IMR-90 (cell line): ENCODE results near the gene VPS54. TPM values are rescaled to one million over a fixed set of nuclear protein-coding genes. Genes with fewer than 3 reads are reported as not detected.

Experiments
- ATAC-seq: fragments of 200-7000 bp; cut with Tn5 transposase; 2 replicates; pipeline ENCODE4 v1.9.1; 2020; ENCODE audit warnings: low read depth, mild to moderate bottlenecking, moderate library complexity
- BruUV-seq: library from RNA; stranded (reverse); fragments of 400-500 nt; replicated peaks from 2 replicates; lab custom pipeline; 2021; lab: Mats Ljungman, UMichigan
- CTCF ChIA-PET: fragments of 300-600 bp; formaldehyde crosslinking; extraction: SDS; loops from one replicate; lab custom pipeline; 2021; ENCODE audit warnings: antibody characterized with exemption; lab: Yijun Ruan, JAX
- POLR2A ChIA-PET: fragments of 300-600 bp; sonication (Branson Sonifier 250); formaldehyde crosslinking; loops from one replicate; lab custom pipeline; 2022; ENCODE audit warnings: antibody characterized with exemption; ENCODE audit not compliant: unreplicated experiment; lab: Charles Lee
- DNase-seq: peaks from one replicate; pipeline ENCODE4 v3.0.0; 2013
- H2AFZ ChIP-seq: replicated peaks from 2 replicates; pipeline ENCODE3; 2013; ENCODE audit warnings: low read length, mild to moderate bottlenecking; ENCODE audit not compliant: poor library complexity
- H2AK5ac ChIP-seq: 2 replicates; pipeline ENCODE4 v1.6.1; 2013; ENCODE audit warnings: low read depth, low read length, inconsistent platforms
- H2AK9ac ChIP-seq: replicated peaks from 2 replicates; pipeline ENCODE3; 2013; ENCODE audit warnings: mild to moderate bottlenecking, low read depth, low read length, moderate library complexity; ENCODE audit not compliant: poor library complexity
- H2BK120ac ChIP-seq: 2 replicates; pipeline ENCODE4 v1.6.1; 2013; ENCODE audit warnings: low read depth, low read length, inconsistent platforms
- H2BK15ac ChIP-seq: 3 replicates; pipeline ENCODE4 v1.6.1; 2013; ENCODE audit warnings: low read depth, low read length, inconsistent platforms
- H2BK20ac ChIP-seq: 2 replicates; pipeline ENCODE4 v1.6.1; 2013; ENCODE audit warnings: low read depth, mild to moderate bottlenecking, inconsistent platforms, low read length, moderate library complexity
- H2BK5ac ChIP-seq: 2 replicates; pipeline ENCODE4 v1.6.1; 2013; ENCODE audit warnings: mild to moderate bottlenecking, low read depth, low read length, inconsistent platforms; ENCODE audit not compliant: poor library complexity, severe bottlenecking
- H3K14ac ChIP-seq: replicated peaks from 2 replicates; pipeline ENCODE4 v1.6.1; 2013; ENCODE audit warnings: low read depth, low read length, inconsistent platforms
- H3K18ac ChIP-seq: 2 replicates; pipeline ENCODE4 v1.6.1; 2013; ENCODE audit warnings: low read depth, low read length, control low read depth
- H3K23ac ChIP-seq: 2 replicates; pipeline ENCODE4 v1.6.1; 2013; ENCODE audit warnings: low read depth, low read length, inconsistent platforms
- H3K27ac ChIP-seq: 2 replicates; pipeline ENCODE4 v1.5.1; 2013; ENCODE audit warnings: mild to moderate bottlenecking, control low read depth, low read length; ENCODE audit not compliant: insufficient read depth
- H3K27me3 ChIP-seq: 2 replicates; pipeline ENCODE4 v1.6.1; 2013; ENCODE audit warnings: low read length; ENCODE audit not compliant: control insufficient read depth, insufficient read depth
- H3K36me3 ChIP-seq: 2 replicates; pipeline ENCODE4 v1.6.1; 2013; ENCODE audit warnings: low read length, mixed read lengths; ENCODE audit not compliant: control insufficient read depth, insufficient read depth
- H3K4ac ChIP-seq: 2 replicates; pipeline ENCODE4 v1.6.1; 2013; ENCODE audit warnings: low read depth, low read length, inconsistent platforms
- H3K4me1 ChIP-seq: 2 replicates; pipeline ENCODE4 v1.6.1; 2013; ENCODE audit warnings: low read length, mixed read lengths; ENCODE audit not compliant: control insufficient read depth, insufficient read depth
- H3K4me2 ChIP-seq: 2 replicates; pipeline ENCODE4 v1.6.1; 2013; ENCODE audit warnings: low read depth, mild to moderate bottlenecking, control low read depth, low read length, moderate library complexity
- H3K4me3 ChIP-seq: 2 replicates; pipeline ENCODE4 v1.5.1; 2013; ENCODE audit warnings: low read depth, mild to moderate bottlenecking, control low read depth, low read length, moderate library complexity; ENCODE audit not compliant: insufficient read depth
- H3K56ac ChIP-seq: 2 replicates; pipeline ENCODE4 v1.6.1; 2013; ENCODE audit warnings: low read length, inconsistent platforms; ENCODE audit not compliant: insufficient read depth; ENCODE audit errors: extremely low read depth
- H3K79me1 ChIP-seq, 2 experiments: 2 replicates each; pipeline ENCODE4 v1.6.1; 2013; ENCODE audit warnings: low read length in 2 of 2, inconsistent platforms in 1 of 2, low read depth in 1 of 2
- H3K9ac ChIP-seq: 2 replicates; pipeline ENCODE4 v1.6.1; 2013; ENCODE audit warnings: low read depth, low read length, control low read depth
- H3K9me1 ChIP-seq: 2 replicates; pipeline ENCODE4 v1.6.1; 2013; ENCODE audit warnings: low read length, inconsistent platforms; ENCODE audit not compliant: insufficient read depth
- H3K9me3 ChIP-seq: 2 replicates; pipeline ENCODE4 v1.6.1; 2013; ENCODE audit warnings: low read length; ENCODE audit not compliant: control insufficient read depth, insufficient read depth
- H4K20me1 ChIP-seq: 2 replicates; pipeline ENCODE4 v1.6.1; 2013; ENCODE audit warnings: low read length, inconsistent platforms; ENCODE audit not compliant: insufficient read depth
- H4K5ac ChIP-seq: 2 replicates; pipeline ENCODE4 v1.6.1; 2013; ENCODE audit warnings: mild to moderate bottlenecking, low read depth, low read length, control low read depth
- H4K8ac ChIP-seq, 2 experiments: 2 replicates each; pipeline ENCODE4 v1.6.1; 2013; ENCODE audit warnings: low read depth in 2 of 2, low read length in 2 of 2, control low read depth in 1 of 2, inconsistent platforms in 1 of 2
- H4K91ac ChIP-seq: 2 replicates; pipeline ENCODE4 v1.6.1; 2013; ENCODE audit warnings: low read depth, low read length, inconsistent platforms; ENCODE audit not compliant: insufficient read depth
- BHLHE40 ChIP-seq: fragments of 150-350 bp; IDR thresholded peaks from 2 replicates; pipeline ENCODE4 v1.6.1; 2016; ENCODE audit warnings: mild to moderate bottlenecking, low read depth, low read length
- CEBPB ChIP-seq: IDR thresholded peaks from 2 replicates; pipeline ENCODE4 v1.6.1; 2012; ENCODE audit warnings: low read depth, low read length, improper control_type of control experiment
- FOS ChIP-seq: fragments of 150-350 bp; IDR thresholded peaks from 2 replicates; pipeline ENCODE4 v1.6.1; 2016; ENCODE audit warnings: low read depth, low read length
- MAZ ChIP-seq: IDR thresholded peaks from 2 replicates; pipeline ENCODE4 v1.6.1; 2012; ENCODE audit warnings: low read depth, mild to moderate bottlenecking, low read length, improper control_type of control experiment, moderate library complexity, borderline replicate concordance
- NFE2L2 ChIP-seq: fragments of 150-350 bp; IDR thresholded peaks from 2 replicates; pipeline ENCODE4 v1.6.1; 2016; ENCODE audit warnings: low read depth, mild to moderate bottlenecking, low read length
- POLR2A ChIP-seq: IDR thresholded peaks from 2 replicates; pipeline ENCODE4 v1.6.1; 2012; ENCODE audit warnings: mild to moderate bottlenecking, low read depth, low read length
- RAD21 ChIP-seq: IDR thresholded peaks from 2 replicates; pipeline ENCODE4 v1.6.1; 2012; ENCODE audit warnings: low read length, improper control_type of control experiment
- RCOR1 ChIP-seq: IDR thresholded peaks from 2 replicates; pipeline ENCODE4 v1.6.1; 2012; ENCODE audit warnings: mild to moderate bottlenecking, low read length, improper control_type of control experiment; ENCODE audit not compliant: insufficient replicate concordance
- RFX5 ChIP-seq: IDR thresholded peaks from 2 replicates; pipeline ENCODE4 v1.8.0; 2012; ENCODE audit warnings: low read depth, mild to moderate bottlenecking, low read length, moderate library complexity
- USF2 ChIP-seq: fragments of 150-350 bp; IDR thresholded peaks from 2 replicates; pipeline ENCODE4 v1.6.1; 2017; ENCODE audit warnings: mild to moderate bottlenecking, antibody characterized with exemption, low read length, low read depth
- WGBS, 2 experiments: methylation state at CpG; one replicate each; pipeline versions ENCODE4 v1.1.5 to v1.1.7; 2013; ENCODE audit warnings: missing lambda C conversion rate in 2 of 2; ENCODE audit not compliant: insufficient read length in 1 of 2; ENCODE audit errors: extremely low coverage in 2 of 2; 5-methylcytosine and 5-hydroxymethylcytosine counted together
- dilution Hi-C: fragments of 300-500 bp; cut with HindIII; formaldehyde crosslinking; loops from one replicate; pipeline ENCODE4 v1.14.3; 2018; ENCODE audit warnings: low sequenced_read_pairs; ENCODE audit not compliant: unreplicated experiment
- in situ Hi-C: fragments of 300-500 bp; cut with MboI; formaldehyde crosslinking; loops from 3 replicates; pipeline ENCODE4 v1.14.3; 2019; ENCODE audit warnings: low sequenced_read_pairs, inconsistent platforms, mixed read lengths
- intact Hi-C: fragments of 100-400 bp; cut with micrococcal nuclease; formaldehyde crosslinking; loops from 2 replicates; pipeline ENCODE4 v1.10.0; 2022
- polyA plus RNA-seq, 3 experiments: library from polyadenylated mRNA; depleted of rRNA; stranded (reverse); fragments of >200 nt; gene quantifications; 2 replicates each; pipeline ENCODE4 v1.2.3, GENCODE V29; 2012; ENCODE audit warnings: low replicate concordance in 1 of 3
- total RNA-seq: library from RNA; depleted of rRNA; stranded (reverse); fragments of >200 nt; gene quantifications from 2 replicates; pipeline ENCODE4 v1.2.3, GENCODE V29; 2012

Gene VPS54
- total and polyA plus RNA-seq, 2 of the 4 experiments (the other 2 are of a cell fraction), result 7.1 to 18.1 TPM

- no peaks in the 10 kb centered on the region for H3K9me3 ChIP-seq
- no peak overlapping the region for H2BK5ac ChIP-seq
- no peak overlapping the region for H4K5ac ChIP-seq
- peaks cover 9% of the 10 kb centered on the region for H3K9me1 ChIP-seq
- no peak overlapping the region for H2AK5ac ChIP-seq
- BruUV-seq, result no TSS peak
- in situ Hi-C loops (no loop called here), intact Hi-C loops (no loop called here), dilution Hi-C loops (loop anchor here (25.0 kb wide), 1 partner anchor 176 kb away; no protein-coding TSS in a partner anchor)
- no peak overlapping the region for H3K27ac ChIP-seq
- no peak overlapping the region for H3K14ac ChIP-seq
- H3K4me1 ChIP-seq, result peaks cover 13% of the 10 kb centered on the region
- H3K23ac ChIP-seq, result no peak overlapping the region
- no CpG with 5 or more reads among the region's 1 CpG for WGBS, 2 experiments
- H4K20me1 ChIP-seq, result peaks cover 12% of the 10 kb centered on the region; the same call in 1 of the 2 replicates
- no peak overlapping the region for H3K4ac ChIP-seq
- ATAC-seq, result no peak
- H2AK9ac ChIP-seq, result no peak overlapping the region
- H2AFZ ChIP-seq, result no peak overlapping the region
- no peak overlapping the region for H2BK120ac ChIP-seq
- no peak overlapping the region for H2BK20ac ChIP-seq
- H4K91ac ChIP-seq, result no peak overlapping the region
- DNase-seq, result no peak
- no peak overlapping the region for H4K8ac ChIP-seq
- H3K79me1 ChIP-seq, result peaks cover 24 to 44% of the 10 kb centered on the region in 2 experiments
- H2BK15ac ChIP-seq, result no peak overlapping the region
- no peak overlapping the region for H3K4me3 ChIP-seq
- TF ChIP-seq BHLHE40, result no peak
- TF ChIP-seq RCOR1, result no peak
- TF ChIP-seq NFE2L2, result no peak
- TF ChIP-seq USF2, result no peak
- TF ChIP-seq RAD21, result no peak
- no peak for TF ChIP-seq FOS
- no peak for TF ChIP-seq CEBPB
- TF ChIP-seq POLR2A, result no peak
- no peak for TF ChIP-seq RFX5
- TF ChIP-seq MAZ, result no peak
- H3K18ac ChIP-seq, result no peak overlapping the region
- H3K4me2 ChIP-seq, result no peak overlapping the region
- H3K36me3 ChIP-seq, result peaks cover 8% of the 10 kb centered on the region
- no peak overlapping the region for H3K56ac ChIP-seq
- no peak overlapping the region for H3K9ac ChIP-seq
- no peaks in the 10 kb centered on the region for H3K27me3 ChIP-seq
- ChIA-PET CTCF (interaction anchor here (0.5 to 2.3 kb wide), 2 partner anchors 165 to 395 kb away, joined by 3 to 7 read pairs; no protein-coding TSS in a partner anchor), POLR2A (no interaction called here)
These were observed 155.5 kb downstream of the VPS54 start for GRCh38 chr2:63863707-63864106.
